Activated naive CD4-positive, alpha-beta T cell treated with anti-CD3 and anti-CD28 coated beads for 36 hours (primary cell): ENCODE results near the gene BEND6. TPM values are rescaled to one million over a fixed set of nuclear protein-coding genes. Genes with fewer than 3 reads are reported as not detected.

Source experiments
- CTCF ChIA-PET: fragments of 350-600 bp; sonication (Branson Sonifier 250); formaldehyde crosslinking; loops from one replicate; lab custom pipeline; 2021; ENCODE audit warnings: antibody characterized with exemption; lab: Charles Lee
- DNase-seq: peaks from one replicate; pipeline ENCODE4 v3.0.0-alpha.2; 2020
- H3K27ac Mint-ChIP-seq: one replicate; pipeline ENCODE4 v1.8.0; 2021; ENCODE audit warnings: mild to moderate bottlenecking, mixed read lengths
- H3K27me3 Mint-ChIP-seq: one replicate; pipeline ENCODE4 v1.8.0; 2021; ENCODE audit warnings: low read depth, mixed read lengths
- H3K36me3 Mint-ChIP-seq: one replicate; pipeline ENCODE4 v1.8.0; 2021; ENCODE audit warnings: low read depth, mixed read lengths
- H3K4me1 Mint-ChIP-seq: one replicate; pipeline ENCODE4 v1.8.0; 2021; ENCODE audit warnings: low read depth, mixed read lengths
- H3K4me3 Mint-ChIP-seq: one replicate; pipeline ENCODE4 v1.8.0; 2021; ENCODE audit warnings: mild to moderate bottlenecking, moderate library complexity, mixed read lengths
- H3K9me3 Mint-ChIP-seq: one replicate; pipeline ENCODE4 v1.8.0; 2021; ENCODE audit warnings: mixed read lengths
- intact Hi-C: fragments of 100-400 bp; cut with micrococcal nuclease; formaldehyde crosslinking; loops from one replicate; pipeline ENCODE4 v1.15.1; 2023
- total RNA-seq, 2 experiments: library from RNA; stranded (reverse); gene quantifications; one replicate each; pipeline ENCODE4 v1.2.3, GENCODE V29; 2021

Gene BEND6
- total RNA-seq, 2 experiments from 2014 or later: not detected

DNA sequence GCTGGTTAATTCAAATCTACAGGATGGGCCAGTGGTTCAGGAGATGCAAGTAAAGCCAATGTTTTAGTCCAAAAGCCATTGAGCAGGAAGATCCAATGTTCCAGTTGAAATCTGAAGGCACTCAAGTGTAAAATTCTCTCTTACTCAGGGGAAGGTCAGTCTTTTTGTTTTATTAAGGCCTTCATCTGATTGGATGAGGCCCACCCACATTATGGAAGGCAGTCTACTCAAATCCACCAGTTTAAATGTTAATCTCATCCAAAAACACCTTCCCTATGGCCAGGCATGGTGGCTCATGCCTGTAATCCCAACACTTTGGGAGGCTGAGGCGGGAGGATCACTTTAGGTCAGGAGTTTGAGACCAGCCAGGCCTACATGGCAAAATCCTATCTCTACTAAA is 31.3 kb upstream of the BEND6 start:
- Mint-ChIP-seq H3K36me3 (no peaks in the 10 kb centered on the region), H3K9me3 (no peaks in the 10 kb centered on the region), H3K27ac (no peak overlapping the region), H3K4me3 (no peak overlapping the region), H3K27me3 (peaks cover 26% of the 10 kb centered on the region), H3K4me1 (no peaks in the 10 kb centered on the region)
- CTCF ChIA-PET: no interaction called here
- intact Hi-C loops: no loop called here
- DNase-seq: no peak

DNA sequence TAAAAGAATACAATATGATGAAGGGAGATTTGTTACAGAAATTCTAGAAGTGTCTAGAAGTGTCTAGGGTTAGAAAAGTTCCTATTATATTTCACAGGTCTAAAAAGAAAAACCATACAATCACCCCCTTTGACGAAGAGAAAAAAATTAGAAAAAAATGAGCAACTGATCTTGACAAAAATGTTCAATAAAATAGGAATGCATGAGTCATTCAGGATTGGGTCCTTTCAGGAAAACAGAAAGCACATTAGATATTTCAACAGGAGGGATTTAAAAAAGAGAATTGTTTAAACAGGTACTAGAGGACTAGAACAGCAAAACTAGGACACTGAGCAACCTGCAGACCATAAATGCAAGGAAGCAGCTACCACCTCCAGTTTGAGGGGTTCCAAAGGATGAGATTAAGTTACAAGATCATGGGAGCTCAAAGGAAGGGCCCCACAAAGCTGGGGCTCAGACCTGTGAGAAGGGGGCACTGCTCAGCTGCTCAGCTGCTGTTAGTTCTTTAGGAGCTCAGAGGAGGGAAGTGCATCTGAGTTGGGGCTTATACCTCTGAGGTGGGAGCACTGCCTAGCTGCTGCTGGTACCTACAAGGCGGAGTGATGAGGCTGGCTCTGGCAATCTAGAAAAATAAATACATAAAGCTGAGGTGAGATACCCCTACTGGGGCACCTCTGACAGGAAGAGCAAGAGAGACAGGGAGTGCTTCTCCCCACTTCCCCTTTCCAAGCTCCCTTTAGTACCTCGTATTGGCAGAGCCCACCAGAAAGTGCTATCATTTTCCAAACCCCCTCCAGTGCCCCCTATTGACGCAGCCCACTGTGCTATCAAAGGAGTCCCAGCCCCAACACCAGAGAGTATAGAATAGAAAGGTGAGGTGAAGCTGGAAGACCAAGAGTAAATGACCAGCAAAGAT is 27.1 kb upstream of the BEND6 start:
- intact Hi-C loops: no loop called here
- no peaks in the 10 kb centered on the region for H3K36me3 Mint-ChIP-seq
- no peaks in the 10 kb centered on the region for H3K9me3 Mint-ChIP-seq
- H3K27ac Mint-ChIP-seq: no peak overlapping the region
- H3K4me3 Mint-ChIP-seq: no peak overlapping the region
- no peak for DNase-seq
- CTCF ChIA-PET: interaction anchor here (0.6 to 1.6 kb wide), 2 partner anchors 23 to 388 kb away, joined by 3 to 4 read pairs; no protein-coding TSS in a partner anchor
- H3K4me1 Mint-ChIP-seq: no peaks in the 10 kb centered on the region
- H3K27me3 Mint-ChIP-seq: peaks cover 29% of the 10 kb centered on the region

DNA sequence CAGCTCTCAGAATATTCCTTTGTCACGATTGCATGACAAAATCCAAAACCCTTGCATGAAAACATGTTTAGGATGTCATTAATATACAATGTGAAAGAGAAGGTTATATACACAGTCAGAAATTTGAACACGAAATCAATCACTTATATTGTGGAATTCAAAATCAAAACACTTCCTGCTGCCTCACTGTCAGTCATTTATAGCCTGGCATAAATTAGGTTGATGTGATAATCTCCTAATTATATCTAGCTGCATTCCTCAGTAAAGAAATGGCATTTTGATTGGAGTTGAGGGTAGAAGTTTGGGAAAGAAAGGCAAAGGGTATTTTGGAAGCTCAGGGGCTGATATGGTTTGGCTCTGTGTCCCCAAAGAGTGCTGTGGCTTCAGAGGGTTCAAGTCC is 24.1 kb upstream of the BEND6 start:
- no peak for DNase-seq
- H3K27me3 Mint-ChIP-seq: peaks cover 27% of the 10 kb centered on the region
- intact Hi-C loops: no loop called here
- no peaks in the 10 kb centered on the region for H3K4me1 Mint-ChIP-seq
- H3K9me3 Mint-ChIP-seq: no peaks in the 10 kb centered on the region
- CTCF ChIA-PET: interaction anchor here (1.0 kb wide), 1 partner anchor 26 kb away, joined by 3 read pairs; no protein-coding TSS in a partner anchor
- no peak overlapping the region for H3K4me3 Mint-ChIP-seq
- no peak overlapping the region for H3K27ac Mint-ChIP-seq
- H3K36me3 Mint-ChIP-seq: no peaks in the 10 kb centered on the region

DNA sequence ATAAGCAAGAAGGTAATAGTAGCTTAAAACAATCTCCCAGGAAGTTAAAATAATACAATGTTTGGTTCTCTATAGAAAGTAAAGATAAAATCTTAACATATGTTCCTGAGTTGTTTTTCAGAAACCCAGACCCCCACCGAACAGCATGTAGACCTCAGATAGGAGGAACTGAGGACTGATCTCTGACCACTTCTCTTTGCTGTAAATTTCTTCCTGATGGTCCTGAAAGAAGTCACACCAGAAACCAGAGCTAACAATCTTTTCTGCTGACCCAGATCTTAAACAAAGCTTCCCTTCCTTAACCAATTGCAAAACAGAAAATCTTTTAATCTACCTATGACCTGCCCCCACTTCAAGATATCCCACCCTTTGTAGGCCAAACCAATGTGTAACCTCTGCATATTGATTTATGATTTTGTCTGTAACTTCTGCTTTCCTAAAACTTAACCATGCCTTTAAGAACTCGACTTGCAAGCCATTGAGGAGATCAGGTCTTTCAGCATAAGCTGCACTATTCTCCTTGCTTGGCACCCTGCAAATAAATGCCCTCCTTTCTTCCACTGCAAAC is 21.9 kb upstream of the BEND6 start:
- CTCF ChIA-PET: interaction anchor here (1.1 to 1.3 kb wide), 2 partner anchors 28 to 88 kb away, joined by 3 to 5 read pairs; no protein-coding TSS in a partner anchor
- no peaks in the 10 kb centered on the region for H3K4me1 Mint-ChIP-seq
- no peak overlapping the region for H3K4me3 Mint-ChIP-seq
- H3K27me3 Mint-ChIP-seq: peaks cover 22% of the 10 kb centered on the region
- no peak overlapping the region for H3K27ac Mint-ChIP-seq
- no peaks in the 10 kb centered on the region for H3K36me3 Mint-ChIP-seq
- intact Hi-C loops: no loop called here
- no peak for DNase-seq
- H3K9me3 Mint-ChIP-seq: no peaks in the 10 kb centered on the region

DNA sequence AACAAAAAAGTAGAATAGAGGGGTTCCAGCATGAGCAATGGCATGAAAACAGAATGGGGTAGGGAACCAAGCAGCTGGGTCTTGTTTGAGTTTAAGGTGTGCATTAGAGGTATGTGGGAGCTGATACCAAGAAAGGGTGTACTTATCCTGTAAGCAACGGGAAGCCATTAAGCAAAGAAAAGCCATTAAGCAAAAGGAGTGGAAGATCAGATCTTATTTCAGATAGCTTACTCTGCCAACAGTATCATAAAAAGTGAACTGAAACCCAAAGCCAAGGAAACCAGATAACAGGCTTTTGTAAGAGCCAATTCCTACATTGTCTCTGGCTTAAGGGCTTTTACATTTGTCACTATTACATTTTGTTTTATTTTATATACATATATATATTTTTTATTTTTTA is 21.3 kb upstream of the BEND6 start:
- H3K4me1 Mint-ChIP-seq: peaks cover 5% of the 10 kb centered on the region
- CTCF ChIA-PET: interaction anchor here (1.1 kb wide), 1 partner anchor 87 kb away, joined by 3 read pairs; no protein-coding TSS in a partner anchor
- no peak for DNase-seq
- no peak overlapping the region for H3K4me3 Mint-ChIP-seq
- no peaks in the 10 kb centered on the region for H3K36me3 Mint-ChIP-seq
- no peak overlapping the region for H3K27ac Mint-ChIP-seq
- H3K9me3 Mint-ChIP-seq: no peaks in the 10 kb centered on the region
- H3K27me3 Mint-ChIP-seq: peaks cover 22% of the 10 kb centered on the region
- intact Hi-C loops: no loop called here

DNA sequence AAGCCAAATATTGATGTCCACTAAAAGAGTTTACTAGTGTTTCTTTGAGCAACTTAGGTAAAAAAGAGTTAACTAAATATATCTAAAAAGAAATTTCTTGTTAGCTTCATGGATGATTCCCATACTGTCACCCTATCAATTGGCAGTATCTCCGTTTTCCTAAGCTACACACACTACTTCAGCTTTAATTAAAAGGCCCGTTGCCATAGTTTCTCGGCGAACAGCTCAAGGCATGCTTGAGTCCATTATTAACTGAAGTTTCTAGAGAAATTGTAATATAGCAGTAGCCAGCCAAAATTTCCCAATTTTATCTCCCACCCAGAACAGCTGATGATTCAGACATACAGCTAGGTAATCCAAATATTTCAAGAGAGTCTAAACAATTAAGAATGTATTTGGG is 20.0 kb upstream of the BEND6 start:
- no peak overlapping the region for H3K4me3 Mint-ChIP-seq

DNA sequence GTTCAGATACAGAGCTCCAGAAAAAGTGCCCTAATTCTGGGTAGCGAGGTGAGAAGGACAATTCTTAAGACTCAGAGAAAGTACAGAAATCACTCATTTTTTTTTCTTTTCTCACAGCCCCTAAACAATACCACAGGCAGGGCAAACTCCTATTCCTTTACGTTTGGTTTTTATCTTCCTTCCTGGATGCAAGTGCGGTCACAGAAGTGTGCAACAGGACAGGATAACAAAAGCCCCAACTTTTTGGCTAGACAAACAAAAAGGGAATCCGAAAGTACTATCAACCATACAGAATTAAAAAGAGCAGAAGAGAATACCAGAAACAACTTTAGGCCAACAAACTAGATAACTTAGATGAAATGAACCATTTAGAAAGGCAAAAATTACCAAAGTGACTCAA is 18.4 kb upstream of the BEND6 start:
- intact Hi-C loops: no loop called here
- Mint-ChIP-seq H3K27ac (no peak overlapping the region), H3K9me3 (peaks cover 9% of the 10 kb centered on the region), H3K4me1 (peaks cover 7% of the 10 kb centered on the region), H3K27me3 (peaks cover 15% of the 10 kb centered on the region), H3K36me3 (no peaks in the 10 kb centered on the region), H3K4me3 (no peak overlapping the region)
- DNase-seq: no peak
- CTCF ChIA-PET: interaction anchor here (0.6 to 2.3 kb wide), 2 partner anchors 9 to 34 kb away, joined by 3 to 8 read pairs; no protein-coding TSS in a partner anchor

More for the DNA sequence above, 20.0 kb upstream of the BEND6 start:
- Mint-ChIP-seq H3K27ac (no peak overlapping the region), H3K4me1 (peaks cover 7% of the 10 kb centered on the region), H3K9me3 (peaks cover 5% of the 10 kb centered on the region), H3K27me3 (peaks cover 22% of the 10 kb centered on the region), H3K36me3 (no peaks in the 10 kb centered on the region)
- intact Hi-C loops: no loop called here
- CTCF ChIA-PET: interaction anchor here (0.7 to 2.3 kb wide), 2 partner anchors 32 to 68 kb away, joined by 3 to 8 read pairs; no protein-coding TSS in a partner anchor
- no peak for DNase-seq

DNA sequence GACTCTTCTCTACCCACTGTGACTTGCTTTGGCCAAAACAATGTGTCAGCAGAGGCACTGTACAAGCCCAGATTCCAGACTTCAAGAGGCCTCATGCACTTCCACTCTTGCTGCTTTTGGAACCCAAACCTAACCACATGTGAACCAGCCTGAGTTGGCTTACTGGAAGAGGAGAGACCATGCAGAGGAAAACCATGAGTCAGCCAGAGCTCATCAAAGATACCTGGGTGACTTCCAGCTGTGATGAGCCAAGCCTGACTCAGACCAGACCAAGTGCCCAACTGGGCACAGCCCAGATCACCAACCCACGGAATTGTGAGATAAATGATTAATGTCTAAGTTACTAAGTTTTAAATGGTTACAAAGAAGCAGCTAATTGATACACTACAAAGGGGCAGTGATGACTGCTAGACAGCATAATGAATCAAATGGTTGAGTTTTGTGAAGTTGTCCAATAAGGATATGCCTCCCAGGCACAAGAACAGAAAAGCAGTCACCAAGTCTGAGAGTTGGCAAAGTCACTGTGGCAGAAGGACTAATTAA is 16.2 kb upstream of the BEND6 start:
- CTCF ChIA-PET: interaction anchor here (0.6 to 1.2 kb wide), 4 partner anchors 18 to 383 kb away, joined by 3 to 4 read pairs (median 3); no protein-coding TSS in a partner anchor
- peaks cover 9% of the 10 kb centered on the region for H3K27me3 Mint-ChIP-seq
- H3K9me3 Mint-ChIP-seq: peaks cover 15% of the 10 kb centered on the region
- H3K36me3 Mint-ChIP-seq: no peaks in the 10 kb centered on the region
- H3K4me1 Mint-ChIP-seq: peaks cover 7% of the 10 kb centered on the region
- H3K4me3 Mint-ChIP-seq: no peak overlapping the region
- H3K27ac Mint-ChIP-seq: no peak overlapping the region
- intact Hi-C loops: no loop called here
- DNase-seq: peak; percentile 21

DNA sequence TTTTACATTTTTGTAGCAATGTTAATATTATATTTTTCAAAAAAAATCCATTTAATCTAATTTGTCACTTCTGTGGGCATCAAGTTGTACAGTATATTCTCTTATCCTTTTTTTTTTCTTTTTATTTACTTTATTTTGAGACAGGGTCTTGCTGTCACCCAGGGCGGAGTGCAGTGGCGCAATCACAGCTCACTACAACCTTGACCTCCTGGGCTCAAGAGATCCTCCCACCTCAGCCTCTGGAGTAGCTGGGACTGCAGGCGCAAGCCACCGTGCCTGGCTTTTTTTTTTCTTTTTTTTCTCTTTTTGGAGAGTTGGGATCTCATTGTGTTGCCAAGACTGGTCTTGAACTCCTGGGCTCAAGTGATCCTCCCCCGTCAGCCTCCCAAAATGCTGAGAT is 14.4 kb upstream of the BEND6 start:
- peaks cover 15% of the 10 kb centered on the region for H3K9me3 Mint-ChIP-seq
- peaks cover 14% of the 10 kb centered on the region for H3K27me3 Mint-ChIP-seq
- H3K4me1 Mint-ChIP-seq: peaks cover 7% of the 10 kb centered on the region
- CTCF ChIA-PET: interaction anchor here (0.6 kb wide), 3 partner anchors 66 to 303 kb away, joined by 4 read pairs; no protein-coding TSS in a partner anchor
- no peaks in the 10 kb centered on the region for H3K36me3 Mint-ChIP-seq
- DNase-seq: no peak
- H3K4me3 Mint-ChIP-seq: no peak overlapping the region
- H3K27ac Mint-ChIP-seq: no peak overlapping the region
- intact Hi-C loops: no loop called here

DNA sequence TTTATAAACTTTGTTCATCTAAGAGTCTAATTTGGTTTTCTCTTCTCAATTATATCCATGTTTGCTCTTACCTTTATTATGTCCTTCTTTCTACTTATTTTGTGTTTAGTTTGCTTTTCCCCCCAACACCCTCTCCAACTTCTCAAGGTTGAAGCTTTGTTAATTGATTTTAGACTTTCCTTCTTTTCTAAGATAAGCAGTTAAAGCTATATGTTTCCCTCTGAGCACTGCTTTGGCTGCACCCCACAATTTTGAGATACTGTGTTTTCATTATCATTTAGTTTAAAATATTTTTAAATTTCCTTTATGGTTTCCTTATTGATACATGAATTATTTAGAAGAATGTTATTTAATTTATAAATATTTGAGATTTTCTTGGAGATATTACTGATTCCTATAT is 13.9 kb upstream of the BEND6 start:
- intact Hi-C loops: no loop called here
- peaks cover 7% of the 10 kb centered on the region for H3K4me1 Mint-ChIP-seq
- DNase-seq: no peak
- CTCF ChIA-PET: interaction anchor here (0.6 kb wide), 2 partner anchors 65 to 115 kb away, joined by 4 read pairs; no protein-coding TSS in a partner anchor
- H3K27me3 Mint-ChIP-seq: peaks cover 15% of the 10 kb centered on the region
- H3K36me3 Mint-ChIP-seq: no peaks in the 10 kb centered on the region
- peaks cover 15% of the 10 kb centered on the region for H3K9me3 Mint-ChIP-seq
- no peak overlapping the region for H3K27ac Mint-ChIP-seq
- no peak overlapping the region for H3K4me3 Mint-ChIP-seq

DNA sequence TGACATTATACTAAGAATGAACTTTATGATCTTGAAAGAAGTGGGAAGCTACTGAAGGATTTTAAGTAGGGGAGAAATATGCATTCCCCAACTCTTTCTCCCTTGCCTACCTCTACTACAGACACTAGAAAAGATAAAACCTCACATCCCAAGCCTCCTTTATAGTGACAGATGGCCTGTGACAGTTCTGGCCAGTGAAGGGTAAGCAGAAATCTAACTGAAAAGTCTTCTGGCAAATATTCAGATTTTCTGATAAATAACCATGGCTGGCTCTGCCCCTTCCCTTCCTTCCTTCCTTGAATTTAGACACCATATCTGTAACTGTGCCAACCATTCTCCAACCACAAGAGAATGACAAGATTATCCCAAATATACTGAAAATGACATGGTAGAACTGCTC is 10.2 kb upstream of the BEND6 start:
- no peaks in the 10 kb centered on the region for H3K4me1 Mint-ChIP-seq
- no peak overlapping the region for H3K4me3 Mint-ChIP-seq
- DNase-seq: no peak
- peaks cover 10% of the 10 kb centered on the region for H3K9me3 Mint-ChIP-seq
- CTCF ChIA-PET: interaction anchor here (0.8 kb wide), 1 partner anchor 42 kb away, joined by 4 read pairs; no protein-coding TSS in a partner anchor
- H3K27ac Mint-ChIP-seq: no peak overlapping the region
- intact Hi-C loops: no loop called here
- H3K27me3 Mint-ChIP-seq: peaks cover 35% of the 10 kb centered on the region
- H3K36me3 Mint-ChIP-seq: no peaks in the 10 kb centered on the region

DNA sequence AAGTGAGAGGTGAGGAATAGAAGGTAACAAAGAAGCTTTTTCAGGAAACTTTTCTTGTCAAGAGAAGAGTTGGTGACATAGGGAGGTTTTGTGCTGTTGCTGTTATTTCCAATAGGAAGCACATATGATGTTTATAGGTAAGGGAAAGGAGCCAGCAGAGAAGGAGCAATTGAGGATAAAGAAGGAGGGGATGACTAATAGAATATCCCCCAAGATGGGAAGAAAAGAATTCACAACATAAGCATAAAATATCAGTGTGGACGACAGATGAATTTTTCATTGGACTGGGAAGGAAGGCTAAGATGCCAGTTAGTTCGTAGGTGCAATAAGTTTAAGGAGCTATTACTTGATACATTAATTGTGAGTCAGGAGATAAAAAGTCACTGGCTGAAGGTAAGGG is 8.5 kb upstream of the BEND6 start:
- Mint-ChIP-seq H3K27ac (no peak overlapping the region), H3K9me3 (peaks cover 5% of the 10 kb centered on the region), H3K4me1 (no peaks in the 10 kb centered on the region), H3K27me3 (peaks cover 38% of the 10 kb centered on the region), H3K36me3 (no peaks in the 10 kb centered on the region), H3K4me3 (no peak overlapping the region)
- intact Hi-C loops: no loop called here
- CTCF ChIA-PET: no interaction called here
- DNase-seq: no peak
